IPS DF 19.7 (cell line): ENCODE results near the gene EVPLL.
"Not testable (repeated sequence)": the region's sequence is repeated elsewhere in the genome, so short reads cannot be mapped to it uniquely, and the experiment has no call there.

ENCODE experiments used
- DNase-seq: peaks from one replicate; pipeline ENCODE4 v3.0.0-alpha.2; 2013; ENCODE audit warnings: low read depth, low spot score

The EVPLL gene

GRCh38 chr17:18379246-18380146 lies 1.9 kb downstream of the EVPLL start:
- no peak for DNase-seq

- DNase-seq = no peak
Observed at GRCh38 chr17:18380471-18381157, 3.0 kb downstream of the EVPLL start.

- DNase-seq = no peak
Observed at GRCh38 chr17:18381158-18381952, 3.8 kb downstream of the EVPLL start.

- DNase-seq = no peak
Observed at GRCh38 chr17:18381953-18382245, 4.3 kb downstream of the EVPLL start.

GRCh38 chr17:18382441-18383078 lies 5.0 kb downstream of the EVPLL start:
- DNase-seq = no peak

- not testable (repeated sequence) for DNase-seq
Observed at GRCh38 chr17:18383079-18383481, 5.5 kb downstream of the EVPLL start.

GRCh38 chr17:18384271-18384670 lies 6.7 kb downstream of the EVPLL start:
- not testable (repeated sequence) for DNase-seq

- not testable (repeated sequence) for DNase-seq
Observed at GRCh38 chr17:18387583-18387982, 10.0 kb downstream of the EVPLL start.

GRCh38 chr17:18388266-18388665 lies 10.7 kb downstream of the EVPLL start:
- DNase-seq = not testable (repeated sequence)

- DNase-seq = not testable (repeated sequence)
Observed at GRCh38 chr17:18388728-18389127, 11.2 kb downstream of the EVPLL start.

- not testable (repeated sequence) for DNase-seq
Observed at GRCh38 chr17:18401872-18402590, 24.5 kb downstream of the EVPLL start.

- DNase-seq = not testable (repeated sequence)
Observed at GRCh38 chr17:18403166-18403565, 25.6 kb downstream of the EVPLL start.

GRCh38 chr17:18403604-18404003 lies 26.0 kb downstream of the EVPLL start:
- not testable (repeated sequence) for DNase-seq

GRCh38 chr17:18408906-18409305 lies 31.3 kb downstream of the EVPLL start:
- not testable (repeated sequence) for DNase-seq

- not testable (repeated sequence) for DNase-seq
Observed at GRCh38 chr17:18409321-18409720, 31.7 kb downstream of the EVPLL start.

- DNase-seq = peak; percentile 61
Observed at GRCh38 chr17:18410736-18411135, 33.2 kb downstream of the EVPLL start.

- DNase-seq = not testable (repeated sequence)
Observed at GRCh38 chr17:18411377-18411864, 33.8 kb downstream of the EVPLL start.

GRCh38 chr17:18412001-18412538 lies 34.5 kb downstream of the EVPLL start:
- DNase-seq = not testable (repeated sequence)

GRCh38 chr17:18421521-18421920 lies 43.9 kb downstream of the EVPLL start:
- DNase-seq = not testable (repeated sequence)

GRCh38 chr17:18422464-18422863 lies 44.9 kb downstream of the EVPLL start:
- not testable (repeated sequence) for DNase-seq
